Measurements from ENCODE around the gene LAS1L.
"Not testable (repeated sequence)": the region's sequence is repeated elsewhere in the genome, so short reads cannot be mapped to it uniquely, and the experiment has no call there.

The LAS1L gene

GRCh38 chrX:65574356-65574755, 39.8 kb upstream of the LAS1L start:
- POLR2A ChIA-PET = no interaction called here
- H3K4me1 ChIP-seq (ENCODE audit: control extremely low read depth in 1 of 4, control insufficient read depth in 4 of 4, insufficient read depth in 4 of 4, low read length in 3 of 4) = peaks cover 0 to 3% (median under 1%) of the 10 kb centered on the region in 4 experiments
- peaks cover 0 to 5% (median 0%) of the 10 kb centered on the region in 5 experiments for H3K27me3 ChIP-seq (replicated peaks in 2 of 5; ENCODE audit: control insufficient read depth in 4 of 5, insufficient read depth in 5 of 5, low read length in 4 of 5)
- no peak overlapping the region for H3K27ac ChIP-seq (ENCODE audit: insufficient read depth in 1 of 2, low read depth in 1 of 2, low read length in 2 of 2, poor library complexity in 1 of 2, severe bottlenecking in 2 of 2)
- no peaks in the 10 kb centered on the region for H3K36me3 ChIP-seq (ENCODE audit: control insufficient read depth in 4 of 4, insufficient read depth in 4 of 4, low read length in 3 of 4)
- no peaks in the 10 kb centered on the region for H3K9me3 ChIP-seq (ENCODE audit: control extremely low read depth in 1 of 5, control insufficient read depth in 4 of 5, insufficient read depth in 2 of 5, low read depth in 1 of 5, low read length in 4 of 5)
- CTCF ChIA-PET = no interaction called here
- DNase-seq = no peak
- no peak overlapping the region for H3K4me3 ChIP-seq (ENCODE audit: control insufficient read depth in 1 of 7, extremely low read depth in 1 of 7, insufficient read depth in 4 of 7, low read depth in 2 of 7, low read length in 6 of 7)
- no CpG with 5 or more reads among the region's 2 CpGs for WGBS (ENCODE audit: insufficient coverage)

GRCh38 chrX:65572971-65573370, 38.4 kb upstream of the LAS1L start:
- Histone ChIP-seq H3K36me3 (ENCODE audit: control insufficient read depth in 4 of 4, insufficient read depth in 4 of 4, low read length in 3 of 4) (no peaks in the 10 kb centered on the region), H3K27ac (ENCODE audit: insufficient read depth in 1 of 2, low read depth in 1 of 2, low read length in 2 of 2, poor library complexity in 1 of 2, severe bottlenecking in 2 of 2) (no peak overlapping the region), H3K9me3 (ENCODE audit: control extremely low read depth in 1 of 5, control insufficient read depth in 4 of 5, insufficient read depth in 2 of 5, low read depth in 1 of 5, low read length in 4 of 5) (no peaks in the 10 kb centered on the region), H3K4me3 (ENCODE audit: control insufficient read depth in 1 of 7, extremely low read depth in 1 of 7, insufficient read depth in 4 of 7, low read depth in 2 of 7, low read length in 6 of 7) (no peak overlapping the region), H3K27me3 (replicated peaks in 2 of 5; ENCODE audit: control insufficient read depth in 4 of 5, insufficient read depth in 5 of 5, low read length in 4 of 5) (peaks cover 0 to 5% (median 0%) of the 10 kb centered on the region in 5 experiments), H3K4me1 (ENCODE audit: control extremely low read depth in 1 of 4, control insufficient read depth in 4 of 4, insufficient read depth in 4 of 4, low read length in 3 of 4) (peaks cover 0 to 3% (median under 1%) of the 10 kb centered on the region in 4 experiments)
- CTCF ChIA-PET = no interaction called here
- 100% methylated on average over 3 of the region's 4 CpGs for WGBS (ENCODE audit: insufficient coverage)
- POLR2A ChIA-PET = no interaction called here
- no peak for DNase-seq

GRCh38 chrX:65562850-65563249, 28.3 kb upstream of the LAS1L start:
- DNase-seq; H3K4me3 ChIP-seq (ENCODE audit: control insufficient read depth in 1 of 7, extremely low read depth in 1 of 7, insufficient read depth in 4 of 7, low read depth in 2 of 7, low read length in 6 of 7); H3K9me3 ChIP-seq (ENCODE audit: control extremely low read depth in 1 of 5, control insufficient read depth in 4 of 5, insufficient read depth in 2 of 5, low read depth in 1 of 5, low read length in 4 of 5); H3K27ac ChIP-seq (ENCODE audit: insufficient read depth in 1 of 2, low read depth in 1 of 2, low read length in 2 of 2, poor library complexity in 1 of 2, severe bottlenecking in 2 of 2); H3K27me3 ChIP-seq (replicated peaks in 2 of 5; ENCODE audit: control insufficient read depth in 4 of 5, insufficient read depth in 5 of 5, low read length in 4 of 5); H3K4me1 ChIP-seq (ENCODE audit: control extremely low read depth in 1 of 4, control insufficient read depth in 4 of 4, insufficient read depth in 4 of 4, low read length in 3 of 4); CTCF ChIA-PET; POLR2A ChIA-PET; H3K36me3 ChIP-seq (ENCODE audit: control insufficient read depth in 4 of 4, insufficient read depth in 4 of 4, low read length in 3 of 4): not testable (repeated sequence)
- no CpG with 5 or more reads among the region's 1 CpG for WGBS (ENCODE audit: insufficient coverage)

GRCh38 chrX:65551489-65552339, 17.1 kb upstream of the LAS1L start:
- Histone ChIP-seq H3K27ac (ENCODE audit: insufficient read depth in 1 of 2, low read depth in 1 of 2, low read length in 2 of 2, poor library complexity in 1 of 2, severe bottlenecking in 2 of 2) (no peak overlapping the region), H3K4me1 (ENCODE audit: control extremely low read depth in 1 of 4, control insufficient read depth in 4 of 4, insufficient read depth in 4 of 4, low read length in 3 of 4) (no peaks in the 10 kb centered on the region), H3K36me3 (ENCODE audit: control insufficient read depth in 4 of 4, insufficient read depth in 4 of 4, low read length in 3 of 4) (no peaks in the 10 kb centered on the region), H3K27me3 (replicated peaks in 2 of 5; ENCODE audit: control insufficient read depth in 4 of 5, insufficient read depth in 5 of 5, low read length in 4 of 5) (peaks cover 0 to 11% (median 0%) of the 10 kb centered on the region in 5 experiments), H3K4me3 (ENCODE audit: control insufficient read depth in 1 of 7, extremely low read depth in 1 of 7, insufficient read depth in 4 of 7, low read depth in 2 of 7, low read length in 6 of 7) (no peak overlapping the region), H3K9me3 (ENCODE audit: control extremely low read depth in 1 of 5, control insufficient read depth in 4 of 5, insufficient read depth in 2 of 5, low read depth in 1 of 5, low read length in 4 of 5) (peaks cover 0 to 2% (median 0%) of the 10 kb centered on the region in 5 experiments)
- CTCF ChIA-PET = no interaction called here
- POLR2A ChIA-PET = no interaction called here
- 93% methylated on average over 55 of the region's 62 CpGs for WGBS (ENCODE audit: insufficient coverage)
- no peak for DNase-seq

GRCh38 chrX:65551086-65551485, 16.5 kb upstream of the LAS1L start:
- WGBS (ENCODE audit: insufficient coverage) = 92% methylated on average over 15 of the region's 16 CpGs
- H3K4me1 ChIP-seq (ENCODE audit: control extremely low read depth in 1 of 4, control insufficient read depth in 4 of 4, insufficient read depth in 4 of 4, low read length in 3 of 4) = no peaks in the 10 kb centered on the region
- no peak for DNase-seq
- peaks cover 0 to 11% (median 0%) of the 10 kb centered on the region in 5 experiments for H3K27me3 ChIP-seq (replicated peaks in 2 of 5; ENCODE audit: control insufficient read depth in 4 of 5, insufficient read depth in 5 of 5, low read length in 4 of 5)
- H3K9me3 ChIP-seq (ENCODE audit: control extremely low read depth in 1 of 5, control insufficient read depth in 4 of 5, insufficient read depth in 2 of 5, low read depth in 1 of 5, low read length in 4 of 5) = peaks cover 0 to 2% (median 0%) of the 10 kb centered on the region in 5 experiments
- no peaks in the 10 kb centered on the region for H3K36me3 ChIP-seq (ENCODE audit: control insufficient read depth in 4 of 4, insufficient read depth in 4 of 4, low read length in 3 of 4)
- ChIA-PET POLR2A (no interaction called here), CTCF (no interaction called here)
- H3K4me3 ChIP-seq (ENCODE audit: control insufficient read depth in 1 of 7, extremely low read depth in 1 of 7, insufficient read depth in 4 of 7, low read depth in 2 of 7, low read length in 6 of 7) = no peak overlapping the region
- no peak overlapping the region for H3K27ac ChIP-seq (ENCODE audit: insufficient read depth in 1 of 2, low read depth in 1 of 2, low read length in 2 of 2, poor library complexity in 1 of 2, severe bottlenecking in 2 of 2)

GRCh38 chrX:65545456-65545855, 10.9 kb upstream of the LAS1L start:
- ChIA-PET POLR2A (no interaction called here), CTCF (no interaction called here)
- Histone ChIP-seq H3K4me1 (ENCODE audit: control extremely low read depth in 1 of 4, control insufficient read depth in 4 of 4, insufficient read depth in 4 of 4, low read length in 3 of 4) (no peaks in the 10 kb centered on the region), H3K9me3 (ENCODE audit: control extremely low read depth in 1 of 5, control insufficient read depth in 4 of 5, insufficient read depth in 2 of 5, low read depth in 1 of 5, low read length in 4 of 5) (no peaks in the 10 kb centered on the region), H3K27me3 (replicated peaks in 2 of 5; ENCODE audit: control insufficient read depth in 4 of 5, insufficient read depth in 5 of 5, low read length in 4 of 5) (peaks cover 0 to 10% (median 0%) of the 10 kb centered on the region in 5 experiments), H3K4me3 (ENCODE audit: control insufficient read depth in 1 of 7, extremely low read depth in 1 of 7, insufficient read depth in 4 of 7, low read depth in 2 of 7, low read length in 6 of 7) (no peak overlapping the region), H3K36me3 (ENCODE audit: control insufficient read depth in 4 of 4, insufficient read depth in 4 of 4, low read length in 3 of 4) (no peaks in the 10 kb centered on the region), H3K27ac (ENCODE audit: insufficient read depth in 1 of 2, low read depth in 1 of 2, low read length in 2 of 2, poor library complexity in 1 of 2, severe bottlenecking in 2 of 2) (no peak overlapping the region)
- no peak for DNase-seq
- no CpG with 5 or more reads among the region's 1 CpG for WGBS (ENCODE audit: insufficient coverage)

GRCh38 chrX:65537229-65537628, 2.6 kb upstream of the LAS1L start:
- WGBS (ENCODE audit: insufficient coverage) = 63% methylated on average over 2 of the region's 3 CpGs
- Histone ChIP-seq H3K4me1 (ENCODE audit: control extremely low read depth in 1 of 4, control insufficient read depth in 4 of 4, insufficient read depth in 4 of 4, low read length in 3 of 4) (peaks cover 3 to 16% (median 9%) of the 10 kb centered on the region in 4 experiments), H3K36me3 (ENCODE audit: control insufficient read depth in 4 of 4, insufficient read depth in 4 of 4, low read length in 3 of 4) (peaks cover 0 to 4% (median 2%) of the 10 kb centered on the region in 4 experiments), H3K27ac (ENCODE audit: insufficient read depth in 1 of 2, low read depth in 1 of 2, low read length in 2 of 2, poor library complexity in 1 of 2, severe bottlenecking in 2 of 2) (no peak overlapping the region), H3K27me3 (replicated peaks in 2 of 5; ENCODE audit: control insufficient read depth in 4 of 5, insufficient read depth in 5 of 5, low read length in 4 of 5) (peaks cover 0 to 12% (median 0%) of the 10 kb centered on the region in 5 experiments), H3K9me3 (ENCODE audit: control extremely low read depth in 1 of 5, control insufficient read depth in 4 of 5, insufficient read depth in 2 of 5, low read depth in 1 of 5, low read length in 4 of 5) (peaks cover 0 to 7% (median 0%) of the 10 kb centered on the region in 5 experiments), H3K4me3 (ENCODE audit: control insufficient read depth in 1 of 7, extremely low read depth in 1 of 7, insufficient read depth in 4 of 7, low read depth in 2 of 7, low read length in 6 of 7) (no peak overlapping the region)
- POLR2A ChIA-PET = no interaction called here
- CTCF ChIA-PET = interaction anchor here (1.0 kb wide), 1 partner anchor 1192 kb away, joined by 3 read pairs; no protein-coding TSS in a partner anchor
- DNase-seq = no peak

Measured in common myeloid progenitor, CD34-positive (primary cell).